ENCODE measurements around the gene PGLYRP2. TPM values are rescaled to one million over a fixed set of nuclear protein-coding genes. Genes with fewer than 3 reads are reported as not detected.
A peak's percentile ranks its signal among the peaks of the same experiment; 100 is the strongest.

The PGLYRP2 gene
- total and polyA plus RNA-seq, 2 of the 13 experiments (the other 11 are each of a cell fraction or from before 2014, with no cell fraction given), result 0.04 to 1.0 TPM

DNA sequence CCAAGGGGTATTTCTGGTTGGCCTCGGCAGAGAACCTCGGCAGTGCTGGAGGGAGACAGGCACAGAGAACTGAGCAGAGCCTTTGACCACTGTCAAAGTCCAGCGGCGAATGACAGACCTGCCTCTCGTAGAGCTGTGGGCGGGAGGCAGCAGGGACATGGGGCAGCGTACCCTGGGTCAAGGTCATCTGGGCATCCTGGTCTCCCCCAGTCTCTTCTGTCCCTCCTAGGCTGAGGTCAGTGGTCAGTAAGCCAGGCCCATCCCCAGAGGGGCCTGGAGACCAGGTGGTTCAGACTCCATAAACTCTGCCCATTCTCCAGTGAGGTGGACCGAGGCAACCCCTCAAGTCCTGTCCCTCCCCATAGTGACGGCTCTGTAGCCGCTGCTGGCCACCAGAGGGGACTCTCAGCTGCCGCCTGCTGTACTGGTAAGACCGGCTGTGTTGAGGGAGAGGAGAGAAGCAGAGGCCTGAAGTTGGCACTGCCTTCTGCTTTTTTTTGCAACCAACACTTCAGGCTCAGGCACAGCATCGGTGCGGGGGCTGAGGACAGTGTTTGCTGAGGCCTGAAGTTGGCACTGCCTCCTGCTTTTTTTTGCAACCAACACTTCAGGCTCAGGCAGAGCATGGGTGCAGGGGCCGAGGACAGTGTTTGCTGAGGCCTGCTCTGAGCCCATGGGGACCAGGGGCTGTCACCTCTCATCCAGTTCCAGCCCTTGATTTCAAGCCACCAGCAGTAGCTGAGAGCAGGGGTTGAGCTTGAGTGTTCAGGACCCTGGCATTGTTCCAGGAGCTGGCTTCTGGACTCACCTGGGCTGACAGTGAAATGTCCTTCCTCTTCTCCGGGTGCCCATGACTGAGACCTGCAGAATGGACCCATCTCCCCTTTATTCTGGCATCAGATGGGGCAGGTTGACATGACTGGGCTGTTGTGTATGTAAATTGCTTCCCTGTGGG, at the start of gene PGLYRP2 (continued):
- TF ChIP-seq, protein P1, sequence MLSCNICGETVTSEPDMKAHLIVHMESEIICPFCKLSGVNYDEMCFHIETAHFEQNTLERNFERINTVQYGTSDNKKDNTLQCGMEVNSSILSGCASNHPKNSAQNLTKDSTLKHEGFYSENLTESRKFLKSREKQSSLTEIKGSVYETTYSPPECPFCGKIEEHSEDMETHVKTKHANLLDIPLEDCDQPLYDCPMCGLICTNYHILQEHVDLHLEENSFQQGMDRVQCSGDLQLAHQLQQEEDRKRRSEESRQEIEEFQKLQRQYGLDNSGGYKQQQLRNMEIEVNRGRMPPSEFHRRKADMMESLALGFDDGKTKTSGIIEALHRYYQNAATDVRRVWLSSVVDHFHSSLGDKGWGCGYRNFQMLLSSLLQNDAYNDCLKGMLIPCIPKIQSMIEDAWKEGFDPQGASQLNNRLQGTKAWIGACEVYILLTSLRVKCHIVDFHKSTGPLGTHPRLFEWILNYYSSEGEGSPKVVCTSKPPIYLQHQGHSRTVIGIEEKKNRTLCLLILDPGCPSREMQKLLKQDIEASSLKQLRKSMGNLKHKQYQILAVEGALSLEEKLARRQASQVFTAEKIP (CRISPR knock-in tag; IDR thresholded peaks at IDR 0.05; ENCODE audit: borderline replicate concordance), result no peak
- TF ChIP-seq ZNF768 (CRISPR knock-in tag; IDR thresholded peaks at IDR 0.05) (peak; percentile 41; the same call in 1 of the 2 replicates), POGZ (CRISPR knock-in tag; IDR thresholded peaks at IDR 0.05) (peak; percentile 38; the same call in 1 of the 2 replicates), KLF12 (CRISPR knock-in tag; IDR thresholded peaks at IDR 0.05; ENCODE audit: borderline replicate concordance) (peak; percentile 32; the same call in 1 of the 2 replicates), KAT8 (CRISPR knock-in tag; IDR thresholded peaks at IDR 0.05) (no peak), ARHGAP35 (CRISPR knock-in tag; IDR thresholded peaks at IDR 0.05; ENCODE audit: borderline replicate concordance) (no peak), ZNF441 (CRISPR knock-in tag; IDR thresholded peaks at IDR 0.05; ENCODE audit: borderline replicate concordance) (no peak), HOXA3 (CRISPR knock-in tag; IDR thresholded peaks at IDR 0.05) (peak; percentile 75), GLI4 (CRISPR knock-in tag; IDR thresholded peaks at IDR 0.05; ENCODE audit: borderline replicate concordance) (0 out of 2 replicates have a peak, but pooled peaks have one; percentile 39), ZNF124 (CRISPR knock-in tag; IDR thresholded peaks at IDR 0.05) (0 out of 2 replicates have a peak, but pooled peaks have one; percentile 24), ZNF232 (CRISPR knock-in tag; IDR thresholded peaks at IDR 0.05; ENCODE audit: borderline replicate concordance) (0 out of 2 replicates have a peak, but pooled peaks have one; percentile 58), JUND (CRISPR knock-in tag; IDR thresholded peaks at IDR 0.05) (peak; percentile 6; the same call in 1 of the 2 replicates), ZFP41 (CRISPR knock-in tag; IDR thresholded peaks at IDR 0.05; ENCODE audit: borderline replicate concordance) (peak; percentile 78; the same call in 1 of the 2 replicates), SKI (IDR thresholded peaks at IDR 0.05; ENCODE audit: partially characterized antibody) (peak; percentile 37), ZNF777 (CRISPR knock-in tag; IDR thresholded peaks at IDR 0.05) (peak; percentile 54), TRIM24 (CRISPR knock-in tag; IDR thresholded peaks at IDR 0.05) (no peak), ZNF550 (CRISPR knock-in tag; IDR thresholded peaks at IDR 0.05; ENCODE audit: borderline replicate concordance) (0 out of 2 replicates have a peak, but pooled peaks have one; percentile 38), ZFP36L1 (CRISPR knock-in tag; IDR thresholded peaks at IDR 0.05) (no peak)
- TF ChIP-seq, protein P2, sequence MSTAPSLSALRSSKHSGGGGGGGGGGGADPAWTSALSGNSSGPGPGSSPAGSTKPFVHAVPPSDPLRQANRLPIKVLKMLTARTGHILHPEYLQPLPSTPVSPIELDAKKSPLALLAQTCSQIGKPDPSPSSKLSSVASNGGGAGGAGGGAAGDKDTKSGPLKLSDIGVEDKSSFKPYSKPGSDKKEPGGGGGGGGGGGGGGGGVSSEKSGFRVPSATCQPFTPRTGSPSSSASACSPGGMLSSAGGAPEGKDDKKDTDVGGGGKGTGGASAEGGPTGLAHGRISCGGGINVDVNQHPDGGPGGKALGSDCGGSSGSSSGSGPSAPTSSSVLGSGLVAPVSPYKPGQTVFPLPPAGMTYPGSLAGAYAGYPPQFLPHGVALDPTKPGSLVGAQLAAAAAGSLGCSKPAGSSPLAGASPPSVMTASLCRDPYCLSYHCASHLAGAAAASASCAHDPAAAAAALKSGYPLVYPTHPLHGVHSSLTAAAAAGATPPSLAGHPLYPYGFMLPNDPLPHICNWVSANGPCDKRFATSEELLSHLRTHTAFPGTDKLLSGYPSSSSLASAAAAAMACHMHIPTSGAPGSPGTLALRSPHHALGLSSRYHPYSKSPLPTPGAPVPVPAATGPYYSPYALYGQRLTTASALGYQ (CRISPR knock-in tag; IDR thresholded peaks at IDR 0.05), result peak; percentile 39; the same call in 1 of the 2 replicates
- TF ChIP-seq, protein P3, sequence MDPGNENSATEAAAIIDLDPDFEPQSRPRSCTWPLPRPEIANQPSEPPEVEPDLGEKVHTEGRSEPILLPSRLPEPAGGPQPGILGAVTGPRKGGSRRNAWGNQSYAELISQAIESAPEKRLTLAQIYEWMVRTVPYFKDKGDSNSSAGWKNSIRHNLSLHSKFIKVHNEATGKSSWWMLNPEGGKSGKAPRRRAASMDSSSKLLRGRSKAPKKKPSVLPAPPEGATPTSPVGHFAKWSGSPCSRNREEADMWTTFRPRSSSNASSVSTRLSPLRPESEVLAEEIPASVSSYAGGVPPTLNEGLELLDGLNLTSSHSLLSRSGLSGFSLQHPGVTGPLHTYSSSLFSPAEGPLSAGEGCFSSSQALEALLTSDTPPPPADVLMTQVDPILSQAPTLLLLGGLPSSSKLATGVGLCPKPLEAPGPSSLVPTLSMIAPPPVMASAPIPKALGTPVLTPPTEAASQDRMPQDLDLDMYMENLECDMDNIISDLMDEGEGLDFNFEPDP (CRISPR knock-in tag; conservative IDR thresholded peaks at IDR 0.05), result no peak
- TF ChIP-seq, protein P4, sequence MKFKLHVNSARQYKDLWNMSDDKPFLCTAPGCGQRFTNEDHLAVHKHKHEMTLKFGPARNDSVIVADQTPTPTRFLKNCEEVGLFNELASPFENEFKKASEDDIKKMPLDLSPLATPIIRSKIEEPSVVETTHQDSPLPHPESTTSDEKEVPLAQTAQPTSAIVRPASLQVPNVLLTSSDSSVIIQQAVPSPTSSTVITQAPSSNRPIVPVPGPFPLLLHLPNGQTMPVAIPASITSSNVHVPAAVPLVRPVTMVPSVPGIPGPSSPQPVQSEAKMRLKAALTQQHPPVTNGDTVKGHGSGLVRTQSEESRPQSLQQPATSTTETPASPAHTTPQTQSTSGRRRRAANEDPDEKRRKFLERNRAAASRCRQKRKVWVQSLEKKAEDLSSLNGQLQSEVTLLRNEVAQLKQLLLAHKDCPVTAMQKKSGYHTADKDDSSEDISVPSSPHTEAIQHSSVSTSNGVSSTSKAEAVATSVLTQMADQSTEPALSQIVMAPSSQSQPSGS (CRISPR knock-in tag; IDR thresholded peaks at IDR 0.05), result 0 out of 2 replicates have a peak, but pooled peaks have one; percentile 31
